SU-DHL-6 (cell line): Measurements from ENCODE around the gene HSPA5.

ENCODE experiments used
- EZH2phosphoT487 ChIP-seq: fragments of 200-600 bp; sonication (generic), shearing (Covaris generic); conservative IDR thresholded peaks from 2 replicates; pipeline ENCODE4 v1.6.1; 2018; ENCODE audit warnings: mild to moderate bottlenecking, antibody characterized with exemption, low read length, moderate library complexity, mixed read lengths
- TF ChIP-seq, protein P1 (sequence below): fragments of 200-600 bp; sonication (generic); IDR thresholded peaks from one replicate; pipeline ENCODE4 v1.5.1; 2017; ENCODE audit warnings: antibody characterized with exemption, mild to moderate bottlenecking, low read length, moderate library complexity; ENCODE audit not compliant: insufficient read depth, poor library complexity, severe bottlenecking

DNA sequence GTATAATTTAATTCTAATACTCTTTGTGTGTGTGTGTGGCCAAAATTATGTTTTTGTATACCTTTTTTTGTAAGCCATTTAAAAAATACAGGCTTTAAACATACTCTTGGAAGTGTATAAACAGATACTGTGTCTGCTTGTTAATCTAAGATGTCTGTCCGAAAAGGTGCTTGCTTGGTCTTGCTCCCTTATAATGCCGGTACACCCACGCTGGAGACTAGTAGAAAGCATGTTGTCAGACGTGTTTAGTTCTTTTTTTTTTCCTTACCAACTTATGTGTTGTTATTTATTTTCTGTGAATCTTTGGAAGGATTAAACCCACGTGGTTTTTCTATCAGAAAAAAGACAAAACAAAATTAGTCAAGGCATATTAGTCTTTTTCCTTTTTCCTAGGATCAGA lies 29.9 kb upstream of the HSPA5 start:
- TF ChIP-seq, protein P1, sequence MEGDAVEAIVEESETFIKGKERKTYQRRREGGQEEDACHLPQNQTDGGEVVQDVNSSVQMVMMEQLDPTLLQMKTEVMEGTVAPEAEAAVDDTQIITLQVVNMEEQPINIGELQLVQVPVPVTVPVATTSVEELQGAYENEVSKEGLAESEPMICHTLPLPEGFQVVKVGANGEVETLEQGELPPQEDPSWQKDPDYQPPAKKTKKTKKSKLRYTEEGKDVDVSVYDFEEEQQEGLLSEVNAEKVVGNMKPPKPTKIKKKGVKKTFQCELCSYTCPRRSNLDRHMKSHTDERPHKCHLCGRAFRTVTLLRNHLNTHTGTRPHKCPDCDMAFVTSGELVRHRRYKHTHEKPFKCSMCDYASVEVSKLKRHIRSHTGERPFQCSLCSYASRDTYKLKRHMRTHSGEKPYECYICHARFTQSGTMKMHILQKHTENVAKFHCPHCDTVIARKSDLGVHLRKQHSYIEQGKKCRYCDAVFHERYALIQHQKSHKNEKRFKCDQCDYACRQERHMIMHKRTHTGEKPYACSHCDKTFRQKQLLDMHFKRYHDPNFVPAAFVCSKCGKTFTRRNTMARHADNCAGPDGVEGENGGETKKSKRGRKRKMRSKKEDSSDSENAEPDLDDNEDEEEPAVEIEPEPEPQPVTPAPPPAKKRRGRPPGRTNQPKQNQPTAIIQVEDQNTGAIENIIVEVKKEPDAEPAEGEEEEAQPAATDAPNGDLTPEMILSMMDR = no peak
- no peak for TF ChIP-seq EZH2phosphoT487
